ENCODE data around the gene PELI1. TPM values are rescaled to one million over a fixed set of nuclear protein-coding genes. Genes with fewer than 3 reads are reported as not detected.

The PELI1 gene
- total and polyA plus RNA-seq, 2 donors (not counting 3 experiments of a cell fraction or from before 2014, with no cell fraction given) = 14.2 to 30.9 TPM

GRCh38 chr2:64085936-64086335 lies 58.3 kb downstream of the PELI1 start:
- dilution Hi-C loops (cut with MboI; ENCODE audit: extremely low pct_ligation_motif_present, low sequenced_read_pairs) = no loop called here
- POLR2A ChIA-PET = no interaction called here
- FAIRE-seq = peak; percentile 31

More at GRCh38 chr2:64085936-64086335, 58.3 kb downstream of the PELI1 start:
- intact Hi-C loops (cut with micrococcal nuclease) = no loop called here
- BruUV-seq (replicated peaks) = no TSS peak
- no peaks in the 10 kb centered on the region for H3K4me1 ChIP-seq (ENCODE audit: control insufficient read depth, extremely low read depth, insufficient read depth, low read length)
- H3K9me3 ChIP-seq (replicated peaks; ENCODE audit: control insufficient read depth, insufficient read depth, low read length) = no peaks in the 10 kb centered on the region
- TF ChIP-seq CTCF (IDR thresholded peaks at IDR 0.05; ENCODE audit: extremely low read depth in 1 of 2, insufficient read depth in 1 of 2, low read depth in 1 of 2, low read length in 2 of 2) (no peak), EZH2 (IDR thresholded peaks at IDR 0.05; ENCODE audit: borderline replicate concordance, low read depth, low read length, severe bottlenecking) (no peak), POLR2AphosphoS5 (IDR thresholded peaks at IDR 0.05; ENCODE audit: insufficient read depth, low read depth, low read length) (no peak), FOS (IDR thresholded peaks at IDR 0.05; ENCODE audit: borderline replicate concordance, insufficient read depth, low read length) (no peak), JUN (IDR thresholded peaks at IDR 0.05; ENCODE audit: borderline replicate concordance, insufficient read depth, insufficient read length, low read depth) (no peak), MYC (IDR thresholded peaks at IDR 0.05; ENCODE audit: low read depth, low read length) (no peak), MAX (IDR thresholded peaks at IDR 0.05; ENCODE audit: insufficient read depth, insufficient read length) (no peak), GATA2 (IDR thresholded peaks at IDR 0.05; ENCODE audit: insufficient read depth, insufficient read length, low read depth, low read length) (no peak), POLR2A (IDR thresholded peaks at IDR 0.05; ENCODE audit: low read depth, low read length) (no peak)
- DNase-seq (ENCODE audit: low read depth, low spot score) = no peak
- H3K79me2 ChIP-seq (ENCODE audit: control insufficient read depth, insufficient read depth, low read length) = no peaks in the 10 kb centered on the region
- H3K27ac ChIP-seq (ENCODE audit: insufficient read depth, low read depth, low read length) = no peak overlapping the region
- H3K4me2 ChIP-seq (ENCODE audit: insufficient read depth, low read length) = no peak overlapping the region
- no peaks in the 10 kb centered on the region for H3K27me3 ChIP-seq (ENCODE audit: control insufficient read depth in 2 of 2, insufficient read depth in 2 of 2, low read length in 2 of 2)
- CTCF ChIA-PET = interaction anchor here (2.5 kb wide), 1 partner anchor 36 kb away, joined by 7 read pairs; no protein-coding TSS in a partner anchor
- H3K4me3 ChIP-seq (replicated peaks in 1 of 3; ENCODE audit: insufficient read depth in 1 of 3, low read depth in 1 of 3, low read length in 3 of 3) = no peak overlapping the region
- no peak overlapping the region for H3K9ac ChIP-seq (replicated peaks; ENCODE audit: extremely low read depth, insufficient read depth, low read length)
- no peaks in the 10 kb centered on the region for H4K20me1 ChIP-seq (replicated peaks; ENCODE audit: control insufficient read depth, extremely low read depth, insufficient read depth, low read length)
- no peak overlapping the region for H2AFZ ChIP-seq (ENCODE audit: low read depth, low read length)
- H3K9me1 ChIP-seq (replicated peaks; ENCODE audit: control insufficient read depth, extremely low read depth, insufficient read depth, low read length) = no peaks in the 10 kb centered on the region
- H3K36me3 ChIP-seq (ENCODE audit: control insufficient read depth in 2 of 2, extremely low read depth in 1 of 2, insufficient read depth in 2 of 2, low read length in 2 of 2) = peaks cover 0 to 2% of the 10 kb centered on the region in 2 experiments
